Loucy (cell line): Measurements from ENCODE around the gene CCDC188.

ENCODE experiments used
- CTCF ChIP-seq: fragments of 200-600 bp; sonication (generic); conservative IDR thresholded peaks from 2 replicates; pipeline ENCODE4 v1.5.1; 2014; ENCODE audit warnings: mild to moderate bottlenecking, antibody characterized with exemption, low read length
- EZH2phosphoT487 ChIP-seq: fragments of 200-600 bp; IDR thresholded peaks from 2 replicates; pipeline ENCODE4 v1.6.1; 2018; ENCODE audit warnings: antibody characterized with exemption, mild to moderate bottlenecking, moderate library complexity, borderline replicate concordance

GRCh38 chr22:20183101-20183500 lies 32.2 kb upstream of the CCDC188 start:
- TF ChIP-seq CTCF, result no peak
- TF ChIP-seq EZH2phosphoT487, result no peak
